NCI-H2081 (cell line): ENCODE measurements around the gene SRP68.
"Not testable (repeated sequence)": the region's sequence is repeated elsewhere in the genome, so short reads cannot be mapped to it uniquely, and the experiment has no call there.

Source experiments
- DNase-seq, 2 experiments: peaks; one replicate each; lab custom pipeline; 2025; lab: John Stamatoyannopoulos, UW

SRP68 gene

GRCh38 chr17:76044475-76045007, 27.8 kb downstream of the SRP68 start:
- DNase-seq, result not testable (repeated sequence)

GRCh38 chr17:76042868-76043267, 29.4 kb downstream of the SRP68 start:
- not testable (repeated sequence) for DNase-seq

GRCh38 chr17:76040376-76040775, 31.9 kb downstream of the SRP68 start:
- no peak for DNase-seq

GRCh38 chr17:76039121-76039520, 33.2 kb downstream of the SRP68 start:
- DNase-seq, result no peak

GRCh38 chr17:76038050-76038449, 34.3 kb downstream of the SRP68 start:
- DNase-seq, result no peak

GRCh38 chr17:76036497-76037261, 35.6 kb downstream of the SRP68 start:
- peak in 1 of 2 experiments; percentile 33 for DNase-seq

GRCh38 chr17:76034428-76035350, 37.6 kb downstream of the SRP68 start:
- no peak for DNase-seq

- DNase-seq, result no peak
These were observed 39.2 kb downstream of the SRP68 start for GRCh38 chr17:76033139-76033538.

GRCh38 chr17:76032780-76033108, 39.6 kb downstream of the SRP68 start:
- no peak for DNase-seq

GRCh38 chr17:76032073-76032779, 40.1 kb downstream of the SRP68 start:
- DNase-seq, result peak; percentile 79 to 88

GRCh38 chr17:76027159-76027839, 45.0 kb downstream of the SRP68 start, which contains the start of gene EVPL:
Gene EVPL, minus strand, starts transcription at chr17:76027306. Its CDS starts 108 bp downstream, at chr17:76027198.
- DNase-seq, result no peak

GRCh38 chr17:76026714-76027158, 45.6 kb downstream of the SRP68 start:
- DNase-seq, result no peak

- no peak for DNase-seq
These were observed 47.0 kb downstream of the SRP68 start for GRCh38 chr17:76025294-76025693.

- no peak for DNase-seq
These were observed 48.0 kb downstream of the SRP68 start for GRCh38 chr17:76024353-76024752.

- no peak for DNase-seq
These were observed 48.4 kb downstream of the SRP68 start for GRCh38 chr17:76023900-76024237.

- no peak for DNase-seq
These were observed 49.1 kb downstream of the SRP68 start for GRCh38 chr17:76022973-76023899.

GRCh38 chr17:76022285-76022684, 50.0 kb downstream of the SRP68 start:
- no peak for DNase-seq

GRCh38 chr17:76019833-76020467, 52.4 kb downstream of the SRP68 start:
- DNase-seq, result no peak

- DNase-seq, result no peak
These were observed 53.5 kb downstream of the SRP68 start for GRCh38 chr17:76018801-76019200.

GRCh38 chr17:76018340-76018680, 54.0 kb downstream of the SRP68 start:
- no peak for DNase-seq
